Ammon's horn (tissue), 1 donor: ENCODE results near the gene ABHD12.

Experiments used
- DNase-seq: peaks from one replicate; pipeline ENCODE4 v3.0.0-alpha.2; 2016; ENCODE audit warnings: low spot score

The ABHD12 gene

GRCh38 chr20:25257130-25257529, 133.5 kb downstream of the ABHD12 start:
- DNase-seq: no peak

DNA sequence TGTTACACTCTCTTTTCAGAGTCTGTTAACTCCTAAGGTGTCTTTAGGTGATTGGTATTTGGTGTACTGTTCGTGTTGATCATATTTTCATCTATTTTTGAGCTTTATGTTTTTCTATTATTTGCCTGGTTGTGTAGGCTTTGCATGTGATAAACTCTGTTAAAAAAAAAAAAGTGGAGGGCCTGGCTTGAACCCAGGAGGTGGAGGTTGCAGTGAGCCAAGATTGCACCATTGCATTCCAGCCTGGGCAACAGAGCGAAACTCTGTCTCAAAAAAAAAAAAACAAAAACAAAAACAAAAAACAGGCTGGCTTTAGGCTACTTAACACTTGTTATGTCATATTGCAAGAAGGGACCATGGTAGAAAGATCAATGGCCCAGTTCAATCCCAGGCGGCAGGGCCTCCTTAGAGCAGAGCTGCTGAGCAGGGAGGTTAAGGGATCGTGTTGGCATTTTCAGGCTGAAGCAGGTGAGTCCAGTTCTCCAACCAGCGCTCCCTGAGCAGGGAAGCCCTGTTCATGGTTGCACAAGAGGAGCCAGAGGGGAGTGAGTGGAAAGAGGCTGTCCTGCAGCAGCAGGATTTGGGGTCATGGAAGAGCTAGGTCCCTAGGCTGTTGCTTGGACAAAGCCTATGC, 134.3 kb downstream of the ABHD12 start:
- no peak for DNase-seq

- DNase-seq: peak; percentile 73
Measured at GRCh38 chr20:25254986-25255680, 135.5 kb downstream of the ABHD12 start.

DNA sequence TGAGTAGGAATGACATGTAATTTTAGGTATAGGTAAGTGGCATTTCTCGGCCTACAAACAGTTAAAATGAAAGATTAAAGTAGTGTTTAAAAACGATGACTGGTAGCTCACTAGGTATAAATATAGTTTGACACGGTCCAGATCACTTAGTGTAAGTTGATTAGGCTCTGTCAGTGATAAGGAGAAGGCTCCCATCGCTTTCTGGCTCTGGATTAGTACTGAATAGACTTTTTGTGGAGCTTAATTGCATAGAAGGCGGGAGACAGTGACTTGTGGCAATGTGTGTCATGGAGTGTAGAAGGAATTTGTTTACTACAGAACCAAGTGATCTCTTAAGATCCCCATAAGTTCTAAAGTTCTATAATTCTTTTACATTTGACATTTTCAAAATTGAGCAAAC, 136.1 kb downstream of the ABHD12 start:
- no peak for DNase-seq

GRCh38 chr20:25253606-25254275, 136.9 kb downstream of the ABHD12 start:
- DNase-seq: no peak

DNA sequence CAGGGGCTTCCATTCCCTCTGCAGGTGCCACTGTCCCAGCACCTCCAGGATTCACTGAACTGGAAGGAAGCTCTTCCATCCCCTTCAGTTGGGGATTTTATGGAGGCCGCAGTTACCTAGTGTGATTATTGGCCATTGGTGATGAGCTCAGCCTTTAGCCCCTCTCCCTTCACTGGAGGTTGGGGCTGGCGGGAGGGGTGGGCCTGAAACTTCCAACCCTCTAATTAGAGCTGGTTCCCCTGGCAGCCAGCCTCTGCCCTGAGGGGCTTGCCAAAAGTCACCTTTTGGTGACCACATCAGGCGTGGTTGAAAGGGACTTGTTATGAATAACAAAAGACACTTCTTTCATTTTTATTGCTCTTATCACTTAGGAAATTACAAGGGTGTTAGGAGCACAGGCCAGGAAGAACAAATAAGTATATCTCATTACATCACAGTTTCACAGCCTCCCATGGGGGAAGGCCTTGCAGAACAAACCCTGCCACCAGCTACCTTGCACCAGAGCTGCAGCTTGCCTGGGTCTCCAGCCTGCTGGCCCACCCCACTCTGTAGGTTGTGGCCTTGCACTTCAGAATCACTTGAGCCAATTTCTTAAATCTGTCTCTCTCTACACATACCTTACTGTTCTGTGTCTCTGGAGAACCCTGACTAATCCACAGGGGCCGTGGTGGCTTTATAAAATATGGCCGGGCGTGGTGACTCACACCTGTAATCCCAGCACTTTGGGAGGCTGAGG, 137.8 kb downstream of the ABHD12 start:
- peak; percentile 0 for DNase-seq

DNA sequence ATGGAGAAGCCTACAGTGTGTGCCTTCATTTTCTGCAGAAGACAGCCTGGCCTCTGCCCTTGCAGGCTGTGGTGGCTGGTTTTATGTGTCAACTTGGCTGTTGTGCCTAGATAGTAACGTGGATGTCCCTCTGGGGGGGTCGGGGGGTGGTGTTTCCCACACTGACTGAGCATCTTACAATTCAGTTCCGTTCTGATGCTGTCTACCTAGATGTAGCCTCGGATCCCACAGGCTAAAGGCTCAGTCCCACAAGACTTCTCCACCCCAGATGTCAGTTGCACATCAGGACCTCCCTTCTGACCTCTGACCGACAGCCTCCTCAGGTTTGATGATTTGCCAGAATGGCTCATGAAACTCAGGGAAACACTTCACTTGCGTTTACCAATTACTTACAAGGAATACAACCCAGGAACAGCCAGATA, 138.4 kb downstream of the ABHD12 start:
- no peak for DNase-seq

DNA sequence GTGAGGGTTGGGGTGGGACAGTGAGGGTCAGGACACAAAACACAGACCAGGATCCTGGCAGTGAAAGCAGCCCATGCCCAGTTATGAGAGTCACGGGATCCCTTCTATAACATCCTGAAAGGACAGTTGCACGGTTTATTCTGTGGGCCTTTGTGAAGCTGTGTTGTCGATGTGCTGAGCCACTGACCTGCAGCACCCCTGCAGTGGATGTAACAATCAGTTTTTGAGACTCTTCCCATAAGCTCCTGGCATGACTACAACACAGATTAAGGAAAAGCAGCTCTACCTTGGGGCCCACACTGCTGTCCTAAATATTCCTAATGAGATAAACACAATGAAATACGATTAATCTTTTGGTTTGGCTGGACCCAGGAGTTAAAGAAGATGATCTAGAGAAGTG, 139.1 kb downstream of the ABHD12 start:
- peak; percentile 38 for DNase-seq

DNA sequence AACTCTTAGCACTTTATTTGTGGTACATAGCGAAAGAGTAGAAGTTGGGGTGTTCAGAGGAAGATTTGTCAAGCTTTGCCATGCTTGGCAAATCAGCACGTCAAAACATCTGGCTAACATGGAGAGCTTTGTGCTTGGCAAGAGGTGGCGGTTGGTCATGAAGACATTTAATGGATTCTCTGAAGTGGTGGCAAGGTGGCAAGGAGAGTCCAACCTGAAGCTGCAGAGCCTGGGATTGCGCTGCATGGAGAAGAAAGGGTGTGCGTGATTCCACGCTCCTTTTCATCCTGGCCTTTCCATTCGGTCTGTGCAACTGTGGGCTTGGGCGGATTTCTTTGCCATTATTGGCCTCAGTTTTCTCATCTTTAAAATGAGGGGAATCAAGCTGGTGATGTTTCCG, 139.6 kb downstream of the ABHD12 start:
- DNase-seq: no peak

DNA sequence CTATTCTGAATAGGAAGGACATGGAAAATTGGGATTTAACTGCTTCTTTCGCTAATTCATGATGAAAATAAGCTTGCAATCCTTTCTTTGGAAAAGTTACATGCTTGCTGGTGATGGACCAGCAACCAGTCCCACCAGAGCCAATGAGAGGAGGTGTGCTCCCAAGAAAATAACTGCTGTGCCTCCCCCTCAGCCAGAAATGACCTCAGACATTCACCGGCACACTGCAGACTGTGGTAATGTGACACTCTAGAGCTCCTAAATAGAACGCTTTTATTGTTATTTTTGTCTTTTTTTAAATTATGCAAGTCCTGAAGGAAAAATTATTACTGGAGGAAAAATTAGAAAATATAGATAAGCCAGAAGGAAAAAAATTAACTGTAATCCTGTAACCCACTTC, 140.1 kb downstream of the ABHD12 start:
- DNase-seq: no peak
